ENCODE results near the gene ZSWIM8.

The ZSWIM8 gene

GRCh38 chr10:73750819-73751218 lies 34.6 kb upstream of the ZSWIM8 start:
- no peak for DNase-seq (ENCODE audit: low spot score)
- TF ChIP-seq CTCF (IDR thresholded peaks at IDR 0.05; ENCODE audit: extremely low read depth, missing control alignments) = no peak

GRCh38 chr10:73756183-73756582 lies 29.2 kb upstream of the ZSWIM8 start:
- no peak for DNase-seq (ENCODE audit: low spot score)
- no peak for TF ChIP-seq CTCF (IDR thresholded peaks at IDR 0.05; ENCODE audit: extremely low read depth, missing control alignments)

- no peak for TF ChIP-seq CTCF (IDR thresholded peaks at IDR 0.05; ENCODE audit: extremely low read depth, missing control alignments)
- no peak for DNase-seq (ENCODE audit: low spot score)
Observed at GRCh38 chr10:73758704-73759511, 26.5 kb upstream of the ZSWIM8 start.

- no peak for TF ChIP-seq CTCF (IDR thresholded peaks at IDR 0.05; ENCODE audit: extremely low read depth, missing control alignments)
- DNase-seq (ENCODE audit: low spot score) = no peak
Observed at GRCh38 chr10:73759512-73760115, 25.8 kb upstream of the ZSWIM8 start.

- DNase-seq (ENCODE audit: low spot score) = no peak
- no peak for TF ChIP-seq CTCF (IDR thresholded peaks at IDR 0.05; ENCODE audit: extremely low read depth, missing control alignments)
Observed at GRCh38 chr10:73761781-73762180, 23.6 kb upstream of the ZSWIM8 start.

GRCh38 chr10:73762915-73763314 lies 22.5 kb upstream of the ZSWIM8 start:
- TF ChIP-seq CTCF (IDR thresholded peaks at IDR 0.05; ENCODE audit: extremely low read depth, missing control alignments) = no peak
- DNase-seq (ENCODE audit: low spot score) = no peak

GRCh38 chr10:73763343-73763742 lies 22.1 kb upstream of the ZSWIM8 start:
- no peak for DNase-seq (ENCODE audit: low spot score)

More at GRCh38 chr10:73763343-73763742, 22.1 kb upstream of the ZSWIM8 start:
- TF ChIP-seq CTCF (IDR thresholded peaks at IDR 0.05; ENCODE audit: extremely low read depth, missing control alignments) = no peak
